ENCODE data around the gene PACSIN2. TPM values are rescaled to one million over a fixed set of nuclear protein-coding genes. Genes with fewer than 3 reads are reported as not detected.

Gene PACSIN2
- total and polyA plus RNA-seq, 10 of the 15 experiments (the other 5 are each of a cell fraction or from before 2014, with no cell fraction given) = 0.93 to 78.7 (median 46.8) TPM

- RAD21 ChIA-PET (ENCODE audit: unreplicated experiment) = no interaction called here
Observed at GRCh38 chr22:42878561-42879305, 136.2 kb downstream of the PACSIN2 start.

More at GRCh38 chr22:42878561-42879305, 136.2 kb downstream of the PACSIN2 start:
- 92% methylated on average over 21 of the region's 22 CpGs for WGBS (ENCODE audit: insufficient coverage, insufficient replicate concordance, low lambda C conversion rate, missing lambda C conversion rate)
- intact Hi-C loops (cut with micrococcal nuclease; ENCODE audit: unreplicated experiment) = no loop called here
- no peak overlapping the region for H2AFZ ChIP-seq (ENCODE audit: control insufficient read depth, low read depth, low read length)
- CTCF ChIA-PET = interaction anchor here (0.7 kb wide), 1 partner anchor 11 kb away, joined by 3 read pairs; no protein-coding TSS in a partner anchor
- peaks cover 26 to 55% of the 10 kb centered on the region in 2 experiments for H3K36me3 ChIP-seq (ENCODE audit: control insufficient read depth in 2 of 2, insufficient read depth in 2 of 2, low read length in 1 of 2)
- SMC1A ChIA-PET (ENCODE audit: uncharacterized antibody, unreplicated experiment) = no interaction called here
- no peak overlapping the region for H3K9ac ChIP-seq (ENCODE audit: control insufficient read depth, insufficient read depth, low read length)
- H3K9me3 ChIP-seq (replicated peaks; ENCODE audit: control insufficient read depth, insufficient read depth, low read length) = no peaks in the 10 kb centered on the region
- no peak for FAIRE-seq
- in situ Hi-C loops (cut with MboI) = no loop called here
- no peak overlapping the region for H3K4me3 ChIP-seq
- no peaks in the 10 kb centered on the region for H3K79me2 ChIP-seq (ENCODE audit: control insufficient read depth, insufficient read depth, low read length)
- no peak for TF ChIP-seq ATF7 (IDR thresholded peaks at IDR 0.05; ENCODE audit: low read depth)
- TF ChIP-seq ATF3 (IDR thresholded peaks at IDR 0.05; ENCODE audit: borderline replicate concordance, extremely low read depth, low read depth, low read length) = no peak
- TF ChIP-seq SKIL (IDR thresholded peaks at IDR 0.05; ENCODE audit: low read depth, poor library complexity, severe bottlenecking) = no peak
- TF ChIP-seq BMI1 (IDR thresholded peaks at IDR 0.05; ENCODE audit: borderline replicate concordance) = no peak
- TF ChIP-seq PAX8 (IDR thresholded peaks at IDR 0.05) = no peak
- TF ChIP-seq POLR2AphosphoS2 (IDR thresholded peaks at IDR 0.05; ENCODE audit: low read depth, low read length) = no peak
- no TSS peak for BruUV-seq (replicated peaks)
- no peak overlapping the region for H3K27ac ChIP-seq (ENCODE audit: control insufficient read depth, insufficient read depth)
- POLR2A ChIA-PET = no interaction called here
- no peak overlapping the region for H3K4me2 ChIP-seq (ENCODE audit: control insufficient read depth, insufficient read depth)
- DNase-seq (ENCODE audit: low read depth, low spot score) = no peak
- H3K4me1 ChIP-seq (ENCODE audit: control insufficient read depth, insufficient read depth, low read length) = no peaks in the 10 kb centered on the region
- no peak for ATAC-seq
- H3K27me3 ChIP-seq (replicated peaks in 1 of 2; ENCODE audit: control insufficient read depth in 2 of 2, insufficient read depth in 2 of 2, low read length in 1 of 2) = no peaks in the 10 kb centered on the region
- H4K20me1 ChIP-seq (ENCODE audit: control insufficient read depth, insufficient read depth) = no peaks in the 10 kb centered on the region

Data from GM12878 (cell line).